ENCODE data around the gene OR2K2.
"Not testable (repeated sequence)": the region's sequence is repeated elsewhere in the genome, so short reads cannot be mapped to it uniquely, and the experiment has no call there.

- TF ChIP-seq NANOG (IDR thresholded peaks at IDR 0.05; ENCODE audit: borderline replicate concordance); CTCF (conservative IDR thresholded peaks at IDR 0.05; ENCODE audit: low read depth in 2 of 2): not testable (repeated sequence)
Observed at GRCh38 chr9:111304000-111304399, 26.0 kb downstream of the OR2K2 start.

Data from GM23338 (cell line).